ENCODE results near the gene UBL4A.
"Not testable (repeated sequence)": the region's sequence is repeated elsewhere in the genome, so short reads cannot be mapped to it uniquely, and the experiment has no call there.

Gene UBL4A

GRCh38 chrX:154507673-154508383 is 21.4 kb upstream of the UBL4A start:
- no peak for DNase-seq

GRCh38 chrX:154506483-154507332 is 20.3 kb upstream of the UBL4A start:
- DNase-seq, result no peak

- DNase-seq, result no peak
Observed at GRCh38 chrX:154505734-154506133, 19.3 kb upstream of the UBL4A start.

GRCh38 chrX:154502989-154503388 is 16.6 kb upstream of the UBL4A start:
- no peak for DNase-seq

- no peak for DNase-seq
Observed at GRCh38 chrX:154502098-154502497, 15.7 kb upstream of the UBL4A start.

- DNase-seq, result not testable (repeated sequence)
Observed at GRCh38 chrX:154501423-154501822, 15.0 kb upstream of the UBL4A start.

- DNase-seq, result not testable (repeated sequence)
Observed at GRCh38 chrX:154496591-154497137, 10.2 kb upstream of the UBL4A start.

- no peak for DNase-seq
Observed at GRCh38 chrX:154495472-154495922, 9.1 kb upstream of the UBL4A start.

- no peak for DNase-seq
Observed at GRCh38 chrX:154494715-154495114, 8.3 kb upstream of the UBL4A start.

GRCh38 chrX:154490414-154491083 is 4.1 kb upstream of the UBL4A start, which contains the start of gene SLC10A3:
Gene SLC10A3, minus strand, starts transcription at chrX:154490629. Its CDS starts 1,689 bp downstream, at chrX:154488940.
- peak; percentile 86 for DNase-seq

- no peak for DNase-seq
Observed at GRCh38 chrX:154490021-154490413, 3.6 kb upstream of the UBL4A start.

GRCh38 chrX:154489182-154489581 is 2.8 kb upstream of the UBL4A start:
- DNase-seq, result no peak

- DNase-seq, result no peak
Observed at GRCh38 chrX:154488336-154489075, 2.1 kb upstream of the UBL4A start.

- DNase-seq, result no peak
Observed at GRCh38 chrX:154487518-154488290, 1.3 kb upstream of the UBL4A start.

GRCh38 chrX:154486052-154486395 is 391 bp downstream of the UBL4A start:
- DNase-seq, result peak; percentile 32

GRCh38 chrX:154485150-154486051 is 1.0 kb downstream of the UBL4A start:
- no peak for DNase-seq

GRCh38 chrX:154484255-154485149 is 1.9 kb downstream of the UBL4A start:
- DNase-seq, result no peak

GRCh38 chrX:154483325-154483724 is 3.1 kb downstream of the UBL4A start:
- no peak for DNase-seq

- DNase-seq, result no peak
Observed at GRCh38 chrX:154482786-154483185, 3.6 kb downstream of the UBL4A start.
